ENCODE results near the gene NEDD8. TPM values are rescaled to one million over a fixed set of nuclear protein-coding genes. Genes with fewer than 3 reads are reported as not detected.

NEDD8 gene
- total and polyA plus RNA-seq, 2 experiments from 2014 or later, result 130 to 418 TPM

DNA sequence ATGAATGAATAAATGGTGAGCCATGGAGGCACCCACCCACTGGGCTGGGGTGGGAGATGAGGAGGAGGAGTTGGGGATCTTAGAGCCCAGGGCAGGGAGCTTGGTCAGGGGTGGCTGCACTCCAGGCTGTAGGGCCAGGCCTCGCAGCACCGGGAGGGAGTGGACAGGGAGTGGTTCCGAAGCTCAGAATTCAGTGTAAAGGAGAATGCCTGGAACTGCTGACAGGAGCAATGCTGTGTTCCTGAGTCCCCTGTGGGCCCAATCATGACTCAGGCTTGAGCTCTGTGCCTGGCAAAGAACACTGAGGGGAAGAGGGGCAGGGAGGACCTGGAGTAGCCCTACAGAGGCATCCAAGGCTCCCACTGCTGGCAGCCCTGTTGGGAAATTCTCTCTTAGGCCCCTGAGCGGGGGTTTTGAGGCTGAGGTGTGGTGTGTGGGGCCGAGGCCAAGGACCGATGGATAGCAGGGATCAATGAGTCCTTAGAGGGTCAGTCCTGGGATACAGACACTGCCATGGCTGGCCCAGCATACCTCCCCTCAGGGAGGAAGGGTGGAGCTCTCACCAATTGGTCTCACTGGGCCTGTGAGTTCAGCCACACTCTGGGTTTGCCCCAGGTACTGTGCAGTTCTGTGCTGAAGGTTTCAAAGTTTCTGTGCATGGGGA, 48.8 kb upstream of the NEDD8 start (continued):
- no peak for TF ChIP-seq CREB1 (CRISPR knock-in tag; IDR thresholded peaks at IDR 0.05; ENCODE audit: low read depth)
- TF ChIP-seq, protein P1, sequence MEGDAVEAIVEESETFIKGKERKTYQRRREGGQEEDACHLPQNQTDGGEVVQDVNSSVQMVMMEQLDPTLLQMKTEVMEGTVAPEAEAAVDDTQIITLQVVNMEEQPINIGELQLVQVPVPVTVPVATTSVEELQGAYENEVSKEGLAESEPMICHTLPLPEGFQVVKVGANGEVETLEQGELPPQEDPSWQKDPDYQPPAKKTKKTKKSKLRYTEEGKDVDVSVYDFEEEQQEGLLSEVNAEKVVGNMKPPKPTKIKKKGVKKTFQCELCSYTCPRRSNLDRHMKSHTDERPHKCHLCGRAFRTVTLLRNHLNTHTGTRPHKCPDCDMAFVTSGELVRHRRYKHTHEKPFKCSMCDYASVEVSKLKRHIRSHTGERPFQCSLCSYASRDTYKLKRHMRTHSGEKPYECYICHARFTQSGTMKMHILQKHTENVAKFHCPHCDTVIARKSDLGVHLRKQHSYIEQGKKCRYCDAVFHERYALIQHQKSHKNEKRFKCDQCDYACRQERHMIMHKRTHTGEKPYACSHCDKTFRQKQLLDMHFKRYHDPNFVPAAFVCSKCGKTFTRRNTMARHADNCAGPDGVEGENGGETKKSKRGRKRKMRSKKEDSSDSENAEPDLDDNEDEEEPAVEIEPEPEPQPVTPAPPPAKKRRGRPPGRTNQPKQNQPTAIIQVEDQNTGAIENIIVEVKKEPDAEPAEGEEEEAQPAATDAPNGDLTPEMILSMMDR (conservative IDR thresholded peaks at IDR 0.05; ENCODE audit: low read depth in 2 of 2), result no peak
- TF ChIP-seq ZNF114 (CRISPR knock-in tag; IDR thresholded peaks at IDR 0.05), result no peak
- TF ChIP-seq EZH2 (IDR thresholded peaks at IDR 0.05; ENCODE audit: low read depth, unreplicated experiment), result no peak
- no peak for TF ChIP-seq REST (IDR thresholded peaks at IDR 0.05; ENCODE audit: unreplicated experiment)

DNA sequence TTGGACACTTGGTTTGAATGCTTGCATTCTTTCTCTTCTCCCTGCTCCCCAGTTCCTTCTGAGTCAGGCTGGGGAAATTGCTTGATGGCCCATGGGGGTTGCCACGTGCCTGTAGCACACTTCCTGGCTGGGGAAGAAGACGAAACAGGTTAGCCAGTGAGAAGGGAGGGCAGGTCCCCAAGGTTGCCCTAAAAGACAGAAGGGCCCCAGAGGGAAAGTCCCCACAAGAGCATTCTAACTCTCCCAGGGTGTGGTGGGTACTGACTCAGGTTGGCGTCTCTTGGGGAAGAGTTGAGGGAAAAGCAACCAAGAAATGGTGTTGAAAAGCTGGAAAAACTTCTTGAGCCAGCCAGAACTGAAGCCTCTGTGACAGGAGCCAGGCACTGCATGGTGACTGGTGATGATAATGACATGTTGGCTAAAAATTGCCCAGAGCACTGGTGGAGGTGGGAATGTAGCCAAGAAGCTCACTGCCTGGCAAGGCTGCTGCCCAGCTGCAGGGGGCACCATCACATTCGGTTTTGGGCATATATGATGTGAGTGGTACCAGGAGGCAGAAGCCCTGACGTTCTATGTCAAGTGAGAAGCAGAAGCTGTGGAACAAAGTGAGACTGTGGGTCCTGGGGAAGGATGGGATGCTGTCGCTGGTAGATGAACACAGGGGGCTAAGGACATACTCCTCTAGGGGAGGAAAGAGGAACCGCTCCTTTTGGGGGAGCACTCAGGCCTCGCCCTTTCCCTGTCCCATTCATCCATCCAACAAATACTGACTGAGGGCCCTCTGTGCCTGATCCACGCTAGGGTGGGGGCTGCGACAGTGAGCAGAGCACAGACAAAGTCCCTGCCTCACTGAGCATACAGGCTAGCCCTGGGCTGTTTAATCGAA, 47.4 kb upstream of the NEDD8 start:
- no peak overlapping the region for H3K4me2 ChIP-seq
- Mint-ChIP-seq H3K36me3 (ENCODE audit: low read depth) (no peaks in the 10 kb centered on the region), H3K4me1 (no peaks in the 10 kb centered on the region; the same call in 2 of the 3 replicates), H3K9me3 (no peaks in the 10 kb centered on the region), H3K4me3 (no peak overlapping the region), H3K27me3 (ENCODE audit: insufficient read depth, low read depth, poor library complexity) (peaks cover 10% of the 10 kb centered on the region), H3K27ac (0 out of 2 replicates have a peak overlapping the region, but pooled peaks have one; percentile 60)
- H3K27ac ChIP-seq (ENCODE audit: low read depth), result no peak overlapping the region
- no peaks in the 10 kb centered on the region for H3K4me1 ChIP-seq (ENCODE audit: insufficient read depth)
- no peak overlapping the region for H2AFZ ChIP-seq
- DNase-seq (ENCODE audit: low spot score) (no peak), ATAC-seq (no peak)
- H3K79me2 ChIP-seq (replicated peaks; ENCODE audit: insufficient read depth), result no peaks in the 10 kb centered on the region
- no peaks in the 10 kb centered on the region for H3K27me3 ChIP-seq (ENCODE audit: insufficient read depth)
- H3K36me3 ChIP-seq (ENCODE audit: insufficient read depth), result no peaks in the 10 kb centered on the region
- no peaks in the 10 kb centered on the region for H3K9me2 ChIP-seq (ENCODE audit: insufficient read depth)
- TF ChIP-seq, protein P1 (conservative IDR thresholded peaks at IDR 0.05; ENCODE audit: low read depth in 2 of 2), result peak; percentile 36 to 45
- TF ChIP-seq ZNF331 (CRISPR knock-in tag; IDR thresholded peaks at IDR 0.05; ENCODE audit: low read depth) (no peak), STAT1 (IDR thresholded peaks at IDR 0.05; ENCODE audit: unreplicated experiment) (no peak), NANOG (IDR thresholded peaks at IDR 0.05; ENCODE audit: borderline replicate concordance) (no peak)
- no peaks in the 10 kb centered on the region; the same call in 1 of the 2 replicates for H4K20me1 ChIP-seq (replicated peaks; ENCODE audit: insufficient read depth)
- H3K4me3 ChIP-seq, result no peak overlapping the region
- H3F3A ChIP-seq (replicated peaks; ENCODE audit: low read depth), result no peaks in the 10 kb centered on the region

Data from GM23338 (cell line).